Fibroblast of skin of abdomen (primary cell): ENCODE data around the gene ANKRD65.
"Not testable (repeated sequence)": the region's sequence is repeated elsewhere in the genome, so short reads cannot be mapped to it uniquely, and the experiment has no call there.

Experiments used
- DNase-seq: peaks from one replicate; pipeline ENCODE4 v3.0.0-alpha.2; 2013

ANKRD65 gene

GRCh38 chr1:1393428-1393827, 27.6 kb downstream of the ANKRD65 start:
- no peak for DNase-seq

- DNase-seq: no peak
Observed at GRCh38 chr1:1393014-1393413, 28.1 kb downstream of the ANKRD65 start.

GRCh38 chr1:1391225-1391624, 29.9 kb downstream of the ANKRD65 start:
- DNase-seq: no peak

GRCh38 chr1:1390675-1391074, 30.4 kb downstream of the ANKRD65 start:
- DNase-seq: no peak

GRCh38 chr1:1388078-1388472, 33.0 kb downstream of the ANKRD65 start:
- no peak for DNase-seq

- no peak for DNase-seq
Observed at GRCh38 chr1:1387098-1388077, 33.7 kb downstream of the ANKRD65 start.

- no peak for DNase-seq
Observed at GRCh38 chr1:1385931-1386330, 35.1 kb downstream of the ANKRD65 start.

- DNase-seq: not testable (repeated sequence)
Observed at GRCh38 chr1:1385339-1385738, 35.7 kb downstream of the ANKRD65 start.

GRCh38 chr1:1381294-1381693, 39.8 kb downstream of the ANKRD65 start:
- DNase-seq: no peak

- no peak for DNase-seq
Observed at GRCh38 chr1:1380860-1381259, 40.2 kb downstream of the ANKRD65 start.

GRCh38 chr1:1377540-1378205, 43.4 kb downstream of the ANKRD65 start:
- DNase-seq: no peak

- no peak for DNase-seq
Observed at GRCh38 chr1:1376551-1377226, 44.4 kb downstream of the ANKRD65 start.

GRCh38 chr1:1374929-1375662, 46.0 kb downstream of the ANKRD65 start, which contains the start of gene AURKAIP1:
Gene AURKAIP1 (minus strand): TSS chr1:1375207. CDS start chr1:1374756, 451 bp downstream.
- DNase-seq: peak; percentile 100

GRCh38 chr1:1374589-1374928, 46.5 kb downstream of the ANKRD65 start:
- DNase-seq: no peak

- no peak for DNase-seq
Observed at GRCh38 chr1:1373815-1374588, 47.1 kb downstream of the ANKRD65 start.

- no peak for DNase-seq
Observed at GRCh38 chr1:1373051-1373814, 47.8 kb downstream of the ANKRD65 start.

- DNase-seq: no peak
Observed at GRCh38 chr1:1371746-1372711, 49.0 kb downstream of the ANKRD65 start.

GRCh38 chr1:1371364-1371745, 49.7 kb downstream of the ANKRD65 start:
- no peak for DNase-seq

- DNase-seq: no peak
Observed at GRCh38 chr1:1370771-1371300, 50.2 kb downstream of the ANKRD65 start.
